HepG2 (cell line): ENCODE data around the gene DNAJA2. TPM values are rescaled to one million over a fixed set of nuclear protein-coding genes. Genes with fewer than 3 reads are reported as not detected.

ENCODE experiments used
- AKAP8 ChIP-seq: sonication (generic); formaldehyde crosslinking; IDR thresholded peaks from 2 replicates; pipeline ENCODE4 v1.5.1; 2020; ENCODE audit warnings: mild to moderate bottlenecking, missing genetic modification reagents
- ARID4A ChIP-seq: sonication (generic); formaldehyde crosslinking; IDR thresholded peaks from 2 replicates; pipeline ENCODE4 v1.5.0; 2020; ENCODE audit warnings: mild to moderate bottlenecking, missing genetic modification reagents, borderline replicate concordance
- GATA4 ChIP-seq: sonication (generic); IDR thresholded peaks from 2 replicates; pipeline ENCODE4 v1.6.1; 2016; ENCODE audit warnings: antibody characterized with exemption, low read depth, borderline replicate concordance
- IKZF4 ChIP-seq: sonication (generic); formaldehyde crosslinking; IDR thresholded peaks from 2 replicates; pipeline ENCODE4 v1.5.1; 2020; ENCODE audit warnings: borderline replicate concordance, mild to moderate bottlenecking, low read depth, missing genetic modification reagents; ENCODE audit errors: not compliant biosample characterization
- SKI ChIP-seq: fragments of 450-650 bp; IDR thresholded peaks from one replicate; pipeline ENCODE4 v1.6.1; 2018; ENCODE audit warnings: mild to moderate bottlenecking; ENCODE audit not compliant: partially characterized antibody
- SKIL ChIP-seq: sonication (generic); formaldehyde crosslinking; IDR thresholded peaks from 2 replicates; pipeline ENCODE4 v1.8.0; 2022; ENCODE audit warnings: missing genetic modification reagents, mild to moderate bottlenecking, moderate library complexity, borderline replicate concordance
- TEAD3 ChIP-seq: optimal IDR thresholded peaks from 2 replicates; pipeline ENCODE3; 2016; ENCODE audit warnings: borderline replicate concordance
- TSC22D2 ChIP-seq: sonication (generic); formaldehyde crosslinking; IDR thresholded peaks from 2 replicates; pipeline ENCODE4 v1.5.1; 2020; ENCODE audit warnings: missing genetic modification reagents, mild to moderate bottlenecking, borderline replicate concordance
- ZNF24 ChIP-seq: fragments of 450-650 bp; IDR thresholded peaks from 2 replicates; pipeline ENCODE4 v1.6.1; 2017; ENCODE audit warnings: antibody characterized with exemption, mild to moderate bottlenecking
- ZNF350 ChIP-seq: sonication (generic); formaldehyde crosslinking; IDR thresholded peaks from 2 replicates; pipeline ENCODE4 v1.4.0; 2020; ENCODE audit warnings: mild to moderate bottlenecking, low read depth, missing genetic modification reagents, borderline replicate concordance
- ZNF430 ChIP-seq: sonication (generic); formaldehyde crosslinking; IDR thresholded peaks from 2 replicates; pipeline ENCODE4 v1.9.0; 2021; ENCODE audit warnings: mild to moderate bottlenecking, missing genetic modification reagents
- ZNF558 ChIP-seq: sonication (generic); formaldehyde crosslinking; IDR thresholded peaks from 2 replicates; pipeline ENCODE4 v1.9.0; 2022; ENCODE audit warnings: mild to moderate bottlenecking, missing genetic modification reagents, borderline replicate concordance
- ZNF609 ChIP-seq: sonication (generic); formaldehyde crosslinking; IDR thresholded peaks from 2 replicates; pipeline ENCODE4 v1.4.0; 2020; ENCODE audit warnings: mild to moderate bottlenecking, missing genetic modification reagents, borderline replicate concordance
- ZNF75D ChIP-seq: sonication (generic); formaldehyde crosslinking; IDR thresholded peaks from 2 replicates; pipeline ENCODE4 v1.8.1; 2023; ENCODE audit warnings: missing genetic modification reagents, mild to moderate bottlenecking, borderline replicate concordance
- polyA plus RNA-seq, 8 experiments: library from polyadenylated mRNA; depleted of rRNA in 3 of 8; stranded (reverse) in 7 of 8; unstranded in 1 of 8; fragments of >200 nt; fragmentation: Illumina TruSeq in 4 of 8; extraction: Trizol in 4 of 8; gene quantifications; 2 replicates each; pipeline versions ENCODE4 v1.2.1 to v1.2.3, GENCODE V29; 2011 to 2016; ENCODE audit warnings: low read depth in 4 of 8, missing spikeins in 1 of 8, mixed read lengths in 1 of 8; ENCODE audit not compliant: insufficient read depth in 1 of 8
- total RNA-seq, 5 experiments: library from RNA; depleted of rRNA; stranded (reverse); fragments of >200 nt; fragmentation: Illumina TruSeq; extraction: Trizol; gene quantifications; 2 replicates each; pipeline ENCODE4 v1.2.3, GENCODE V29; 2016; ENCODE audit warnings: low read depth in 1 of 5

The DNAJA2 gene
- total and polyA plus RNA-seq, 2 of the 13 experiments (the other 11 are each of a cell fraction or from before 2014, with no cell fraction given), result 25.4 to 176 TPM

GRCh38 chr16:46908540-46909372 is 64.7 kb downstream of the DNAJA2 start (continued):
- TF ChIP-seq ZNF609 (no peak), TEAD3 (peak; percentile 6), AKAP8 (CRISPR knock-in tag) (peak; percentile 65), ZNF430 (CRISPR knock-in tag) (peak; percentile 53; the same call in 1 of the 2 replicates), ZNF75D (CRISPR knock-in tag) (no peak), TSC22D2 (CRISPR knock-in tag) (peak; percentile 53; the same call in 1 of the 2 replicates), IKZF4 (CRISPR knock-in tag) (no peak), SKI (no peak), SKIL (CRISPR knock-in tag) (no peak), ZNF24 (no peak), ARID4A (CRISPR knock-in tag) (no peak), ZNF350 (CRISPR knock-in tag) (no peak), GATA4 (no peak), ZNF558 (CRISPR knock-in tag) (no peak)
